Uterus (tissue), 4 donors: ENCODE results near the gene CAPN13. TPM values are rescaled to one million over a fixed set of nuclear protein-coding genes. Genes with fewer than 3 reads are reported as not detected.

Experiments used
- DNase-seq, 2 donors: peaks; one replicate each; pipeline ENCODE4 v3.0.0-alpha.2; 2019 to 2020
- H3K27ac ChIP-seq, 2 donors: fragments of 200-600 bp; sonication (generic); 1 replicate in 1 of 2; 2 replicates in 1 of 2; pipeline ENCODE4 v1.5.1; 2016 to 2018
- H3K27me3 ChIP-seq, 2 donors: fragments of 200-600 bp; sonication (generic); one replicate each; pipeline ENCODE4 v1.5.1; 2018 to 2019; ENCODE audit warnings: control low read depth in 1 of 2
- H3K36me3 ChIP-seq, 2 donors: fragments of 200-600 bp; sonication (generic); one replicate each; pipeline ENCODE4 v1.5.1; 2019; ENCODE audit warnings: control low read depth in 1 of 2
- H3K4me1 ChIP-seq, 2 donors: fragments of 200-600 bp; sonication (generic); one replicate each; pipeline ENCODE4 v1.5.1; 2018 to 2019; ENCODE audit warnings: control low read depth in 1 of 2
- H3K4me3 ChIP-seq, 2 donors: fragments of 200-600 bp; sonication (generic); 1 replicate in 1 of 2; 2 replicates in 1 of 2; pipeline ENCODE4 v1.5.1; 2018 to 2019; ENCODE audit warnings: mild to moderate bottlenecking in 1 of 2
- H3K9me3 ChIP-seq, 2 donors: fragments of 200-600 bp; sonication (generic); one replicate each; pipeline ENCODE4 v1.5.1; 2019; ENCODE audit warnings: control low read depth in 1 of 2
- CTCF ChIP-seq, 4 experiments: fragments of 200-600 bp in 2 of 4; fragments of 450-650 bp in 2 of 4; sonication (generic) in 2 of 4; IDR thresholded peaks; one replicate each; pipeline ENCODE4 v1.5.1; 2016 to 2019; ENCODE audit warnings: antibody characterized with exemption in 4 of 4, mild to moderate bottlenecking in 2 of 4, moderate library complexity in 1 of 4
- POLR2A ChIP-seq, 2 donors: fragments of 450-650 bp; IDR thresholded peaks; one replicate each; pipeline ENCODE4 v1.6.1; 2016; ENCODE audit warnings: antibody characterized with exemption in 2 of 2, mild to moderate bottlenecking in 1 of 2, moderate library complexity in 1 of 2
- intact Hi-C: fragments of 100-400 bp; cut with DNase I; formaldehyde crosslinking; loops from one replicate; pipeline ENCODE4 v1.15.1; 2023; ENCODE audit warnings: low total_unique reads
- total RNA-seq, 4 donors: library from RNA; depleted of rRNA in 3 of 4; stranded (reverse); fragments of >200 nt in 3 of 4; gene quantifications; one replicate each; pipeline versions ENCODE4 v1.1.0 to v1.2.4, GENCODE V29; 2014 to 2023
- donor health status: DM: yes; HTN: yes; CAD: no.

The CAPN13 gene
- total RNA-seq, 4 donors from 2014 or later = 0.76 TPM; not detected in 3

GRCh38 chr2:30694286-30695055 lies 112.8 kb downstream of the CAPN13 start:
- H3K27ac ChIP-seq = no peak overlapping the region
- H3K9me3 ChIP-seq = no peaks in the 10 kb centered on the region
- no peak for DNase-seq
- H3K36me3 ChIP-seq = no peaks in the 10 kb centered on the region
- peaks cover 5 to 13% of the 10 kb centered on the region in 2 donors for H3K4me1 ChIP-seq
- no peaks in the 10 kb centered on the region for H3K27me3 ChIP-seq
- intact Hi-C loops = no loop called here
- H3K4me3 ChIP-seq = no peak overlapping the region
- no peak for TF ChIP-seq CTCF (IDR thresholded peaks at IDR 0.05)
- TF ChIP-seq POLR2A (IDR thresholded peaks at IDR 0.05) = no peak

GRCh38 chr2:30693821-30694281 lies 113.4 kb downstream of the CAPN13 start:
- intact Hi-C loops = no loop called here
- no peaks in the 10 kb centered on the region for H3K36me3 ChIP-seq
- no peak for TF ChIP-seq POLR2A (IDR thresholded peaks at IDR 0.05)
- no peak for TF ChIP-seq CTCF (IDR thresholded peaks at IDR 0.05)
- H3K4me1 ChIP-seq = peaks cover 5 to 19% of the 10 kb centered on the region in 2 donors
- peak overlapping the region in 1 of 2 donors; percentile 5 for H3K27ac ChIP-seq
- DNase-seq = no peak
- H3K27me3 ChIP-seq = no peaks in the 10 kb centered on the region
- H3K9me3 ChIP-seq = no peaks in the 10 kb centered on the region
- no peak overlapping the region for H3K4me3 ChIP-seq

- peak overlapping the region in 1 of 2 donors; percentile 80 for H3K27ac ChIP-seq
- no peak for TF ChIP-seq POLR2A (IDR thresholded peaks at IDR 0.05)
- no peak for TF ChIP-seq CTCF (IDR thresholded peaks at IDR 0.05)
- no peaks in the 10 kb centered on the region for H3K36me3 ChIP-seq
- no peak overlapping the region for H3K4me3 ChIP-seq
- peaks cover 5 to 20% of the 10 kb centered on the region in 2 donors for H3K4me1 ChIP-seq
- no peaks in the 10 kb centered on the region for H3K9me3 ChIP-seq
- DNase-seq = no peak
- intact Hi-C loops = no loop called here
- no peaks in the 10 kb centered on the region for H3K27me3 ChIP-seq
Observed at GRCh38 chr2:30692829-30693275, 114.4 kb downstream of the CAPN13 start.

- Histone ChIP-seq H3K36me3 (no peaks in the 10 kb centered on the region), H3K27ac (peak overlapping the region in 1 of 2 donors; percentile 80), H3K4me1 (peaks cover 5 to 20% of the 10 kb centered on the region in 2 donors), H3K9me3 (no peaks in the 10 kb centered on the region), H3K27me3 (no peaks in the 10 kb centered on the region), H3K4me3 (no peak overlapping the region)
- TF ChIP-seq POLR2A (IDR thresholded peaks at IDR 0.05) (no peak), CTCF (IDR thresholded peaks at IDR 0.05) (no peak)
- DNase-seq = no peak
- intact Hi-C loops = no loop called here
Observed at GRCh38 chr2:30691948-30692828, 115.1 kb downstream of the CAPN13 start.
